Right cardiac atrium (tissue), 5 donors: Measurements from ENCODE around the gene ERMP1. TPM values are rescaled to one million over a fixed set of nuclear protein-coding genes. Genes with fewer than 3 reads are reported as not detected.

Experiments used
- ATAC-seq, 2 donors: fragments of 200-7000 bp; cut with Tn5 transposase; one replicate each; pipeline versions ENCODE4 v1.8.0 to v1.9.1; 2020; ENCODE audit warnings: moderate library complexity in 2 of 2, mild to moderate bottlenecking in 1 of 2
- DNase-seq, 3 donors: peaks; one replicate each; pipeline ENCODE4 v3.0.0-alpha.2; 2020
- H3K27ac ChIP-seq: one replicate; pipeline ENCODE4 v1.5.1; 2013; ENCODE audit warnings: mild to moderate bottlenecking, low read length, control low read depth, moderate library complexity
- H3K27me3 ChIP-seq: one replicate; pipeline ENCODE4 v1.6.1; 2013; ENCODE audit not compliant: control insufficient read depth, insufficient read depth
- H3K4me1 ChIP-seq: one replicate; pipeline ENCODE4 v1.6.1; 2013; ENCODE audit warnings: low read length; ENCODE audit not compliant: control insufficient read depth, insufficient read depth
- H3K4me3 ChIP-seq: one replicate; pipeline ENCODE4 v1.5.1; 2013; ENCODE audit warnings: low read length, control low read depth
- H3K9me3 ChIP-seq: one replicate; pipeline ENCODE4 v1.6.1; 2013; ENCODE audit warnings: low read length; ENCODE audit not compliant: control insufficient read depth
- WGBS: extraction: QIAGEN DNeasy Blood & Tissue Kit; methylation state at CpG from one replicate; pipeline ENCODE4 v1.1.7; 2013; 5-methylcytosine and 5-hydroxymethylcytosine counted together
- intact Hi-C, 4 donors: fragments of 100-400 bp; cut with DNase I; formaldehyde crosslinking; loops; one replicate each; pipeline versions ENCODE4 v1.11.0 to v1.14.0; 2022 to 2023
- polyA plus RNA-seq: library from polyadenylated mRNA; stranded (reverse); fragments of 200-250 nt; gene quantifications from one replicate; pipeline ENCODE4 v1.2.3, GENCODE V29; 2013
- total RNA-seq, 4 donors: library from RNA; stranded (reverse); fragmentation: NEBNext Ultra II Directional; extraction: Animal tissue kit (Norgen Biotek cat#: 25700); gene quantifications; one replicate each; pipeline ENCODE4 v1.2.1, GENCODE V29; 2021
- donor health status: healthy with polysubstance abuse.
- donor health status: DM: no; HTN: yes; CAD: no.
- donor health status: DM: no; HTN: no; CAD: no.
- donor health status: DM: no; HTN: yes; CAD: no; lungs with severe emphysema.
- donor health status: DM: yes; HTN: yes; CAD: no.

Gene ERMP1
- total and polyA plus RNA-seq, 5 donors, result 8.6 to 26.8 (median 20.9) TPM

DNA sequence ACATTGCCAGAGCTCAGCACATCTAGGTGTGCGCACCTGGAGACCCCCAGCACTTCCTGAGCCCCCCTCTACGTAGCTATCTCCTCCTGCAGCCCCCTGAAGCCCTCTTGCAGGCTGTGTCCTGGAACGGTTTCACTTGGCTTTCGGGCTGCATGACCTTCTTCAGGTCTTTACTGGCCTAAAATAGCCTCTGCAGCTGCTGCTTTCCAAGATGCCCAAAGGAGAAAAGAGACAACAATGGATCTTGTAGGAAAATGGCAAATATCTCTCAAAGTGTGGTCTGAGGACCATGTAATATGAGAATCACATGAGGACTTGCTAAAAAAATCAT, 6.6 kb upstream of the ERMP1 start:
- Histone ChIP-seq H3K4me1 (no peaks in the 10 kb centered on the region), H3K27ac (no peak overlapping the region), H3K27me3 (no peaks in the 10 kb centered on the region), H3K4me3 (no peak overlapping the region), H3K9me3 (no peaks in the 10 kb centered on the region)
- intact Hi-C loops, result no loop called here
- no peak for DNase-seq
- WGBS, result 80% methylated on average over 4 of the region's 4 CpGs
- ATAC-seq, result no peak

DNA sequence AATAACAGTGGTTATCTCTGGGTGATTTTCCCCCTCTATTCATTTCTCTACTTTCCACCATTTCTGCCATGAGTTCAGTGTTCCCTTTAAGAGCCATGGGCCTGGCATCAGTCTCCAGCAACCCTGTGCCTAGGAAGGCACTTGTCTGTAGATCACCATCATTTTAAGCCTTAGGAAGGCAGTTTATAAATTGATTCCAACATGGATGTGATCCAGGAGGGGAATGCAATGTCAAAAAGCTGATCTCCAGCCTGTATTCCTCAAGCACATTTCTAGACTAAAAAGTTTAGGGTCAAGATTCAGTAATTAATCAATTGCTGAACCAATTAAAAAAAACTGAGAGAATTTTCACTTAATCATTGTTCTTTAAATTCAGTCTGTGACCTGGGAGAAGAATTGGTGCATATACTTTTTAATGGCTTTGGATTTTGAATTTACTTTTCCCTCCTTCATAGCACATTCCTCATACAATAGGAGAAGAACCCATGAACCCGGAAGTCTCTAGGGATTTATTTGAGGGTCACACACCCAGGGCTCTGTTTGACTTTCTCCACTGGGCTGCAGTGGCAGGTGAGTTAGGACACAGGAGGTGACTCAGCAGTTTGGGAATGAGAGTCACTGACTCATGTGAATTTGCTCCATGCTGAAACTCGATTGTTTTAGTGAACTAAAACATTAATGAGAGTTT, 6.1 kb upstream of the ERMP1 start:
- Histone ChIP-seq H3K4me3 (no peak overlapping the region), H3K4me1 (no peaks in the 10 kb centered on the region), H3K27ac (no peak overlapping the region), H3K27me3 (no peaks in the 10 kb centered on the region), H3K9me3 (no peaks in the 10 kb centered on the region)
- ATAC-seq (peak in 1 of 2 donors; percentile 33), DNase-seq (no peak)
- 75% methylated on average over 2 of the region's 2 CpGs for WGBS
- intact Hi-C loops, result no loop called here

DNA sequence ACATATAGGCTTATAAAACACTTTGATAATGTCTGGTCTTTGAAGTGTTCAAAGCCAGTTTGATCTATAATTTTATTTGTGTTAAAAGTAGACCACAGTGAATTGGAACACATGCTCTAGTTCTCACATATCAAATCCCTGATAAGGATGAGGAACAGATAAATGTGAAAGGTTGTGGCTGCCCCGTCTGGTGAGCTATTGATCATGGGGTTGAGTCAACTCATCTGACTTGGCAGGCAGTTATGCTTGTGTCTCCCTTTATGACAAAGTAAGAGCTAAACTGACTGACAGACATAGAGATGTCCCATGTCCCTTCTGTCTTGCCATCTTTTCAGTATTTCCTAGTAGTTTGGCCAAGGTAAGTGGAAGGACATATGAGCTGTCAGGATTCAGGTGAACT, 2.9 kb upstream of the ERMP1 start:
- 95% methylated on average over 1 of the region's 1 CpG for WGBS
- Histone ChIP-seq H3K4me1 (no peaks in the 10 kb centered on the region), H3K9me3 (no peaks in the 10 kb centered on the region), H3K4me3 (no peak overlapping the region), H3K27me3 (no peaks in the 10 kb centered on the region), H3K27ac (no peak overlapping the region)
- ATAC-seq (no peak), DNase-seq (no peak)
- intact Hi-C loops, result no loop called here

DNA sequence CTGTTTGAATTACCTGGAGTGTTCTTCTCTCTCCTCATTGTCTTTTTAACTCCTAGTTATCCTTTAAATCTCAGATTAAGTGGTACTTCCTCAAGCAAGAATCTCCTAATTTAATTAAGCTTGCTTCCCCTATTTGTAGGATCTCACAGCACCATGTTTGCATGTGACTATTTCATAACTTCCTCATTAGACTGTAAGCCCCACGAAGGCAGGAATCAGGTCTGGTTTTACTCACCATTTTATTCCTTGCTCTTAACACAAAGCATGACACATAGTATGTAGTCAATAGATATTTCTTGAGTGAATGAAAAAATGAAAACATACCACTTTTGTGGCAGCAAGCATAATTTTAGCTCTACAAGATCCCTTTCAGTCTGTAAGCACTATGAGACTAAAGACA, 1.3 kb upstream of the ERMP1 start:
- DNase-seq, result no peak
- no peak overlapping the region for H3K27ac ChIP-seq
- intact Hi-C loops, result no loop called here
- no peak for ATAC-seq
- 88% methylated on average over 1 of the region's 1 CpG for WGBS
- H3K27me3 ChIP-seq, result no peaks in the 10 kb centered on the region
- H3K9me3 ChIP-seq, result no peaks in the 10 kb centered on the region
- no peaks in the 10 kb centered on the region for H3K4me1 ChIP-seq
- H3K4me3 ChIP-seq, result no peak overlapping the region

DNA sequence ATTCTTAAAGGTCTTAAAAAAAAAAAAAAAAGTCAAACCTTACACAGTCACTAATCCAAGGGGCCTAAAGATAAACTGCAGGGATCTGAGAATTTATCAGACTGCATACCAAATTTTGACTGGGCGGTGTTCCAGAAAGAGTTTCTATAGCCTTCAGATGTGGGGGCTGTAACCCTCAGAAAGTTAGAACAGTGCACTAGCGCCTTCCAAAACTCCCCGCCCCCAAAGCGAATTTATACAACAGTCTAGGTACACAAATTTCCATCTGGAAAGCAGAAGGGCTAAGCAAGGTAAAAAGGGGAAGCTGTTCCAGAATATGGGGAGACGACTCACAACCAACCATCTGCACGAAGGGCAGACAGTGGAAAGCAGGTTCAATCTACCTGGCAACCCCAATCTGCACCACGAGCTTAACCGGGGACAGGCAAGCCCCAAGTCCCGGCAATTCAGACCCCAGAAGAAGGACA, 813 bp downstream of the ERMP1 start:
- intact Hi-C loops, result no loop called here
- Histone ChIP-seq H3K27ac (no peak overlapping the region), H3K9me3 (no peaks in the 10 kb centered on the region), H3K27me3 (no peaks in the 10 kb centered on the region), H3K4me3 (peak overlapping the region; percentile 56), H3K4me1 (no peaks in the 10 kb centered on the region)
- ATAC-seq (no peak), DNase-seq (no peak)
- WGBS, result 7% methylated on average over 9 of the region's 9 CpGs

DNA sequence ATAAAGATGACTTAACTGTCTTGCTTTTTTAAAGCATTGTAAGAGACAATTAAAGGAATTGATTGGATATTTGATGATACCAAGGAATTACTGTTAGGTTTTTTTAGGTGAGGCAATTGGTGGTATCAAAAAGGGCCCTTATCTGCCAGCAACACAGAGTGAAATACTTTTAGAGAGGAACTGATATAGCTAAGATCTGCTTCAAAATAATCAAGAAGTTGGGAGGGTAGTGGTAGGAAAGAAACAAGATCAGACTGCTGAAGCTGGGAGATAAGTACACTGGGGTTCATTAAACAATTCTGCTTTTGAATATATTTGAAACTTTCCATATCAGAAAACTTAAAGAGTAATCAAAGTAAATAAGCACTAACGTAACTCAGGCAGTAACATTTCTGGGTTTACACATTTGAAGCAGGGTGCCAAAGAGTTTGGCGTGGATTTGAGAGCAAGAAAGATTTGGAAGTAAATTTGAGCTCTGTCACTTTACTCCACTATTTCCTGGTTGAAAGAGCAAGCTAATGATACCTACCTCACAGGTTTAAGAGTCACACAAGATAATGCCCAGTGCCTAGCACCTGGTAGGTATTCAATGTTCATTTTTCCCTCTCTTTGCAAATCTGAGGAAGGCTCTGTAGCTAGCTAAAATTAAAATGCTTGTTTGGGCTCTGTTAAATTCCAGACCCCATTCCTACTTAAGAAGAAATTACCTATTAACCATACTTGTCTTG, 6.9 kb downstream of the ERMP1 start:
- no peaks in the 10 kb centered on the region for H3K9me3 ChIP-seq
- H3K27me3 ChIP-seq, result no peaks in the 10 kb centered on the region
- no peaks in the 10 kb centered on the region for H3K4me1 ChIP-seq
- intact Hi-C loops, result no loop called here
- WGBS, result 87% methylated on average over 2 of the region's 2 CpGs
- no peak for DNase-seq
- no peak for ATAC-seq
- no peak overlapping the region for H3K27ac ChIP-seq
- no peak overlapping the region for H3K4me3 ChIP-seq

DNA sequence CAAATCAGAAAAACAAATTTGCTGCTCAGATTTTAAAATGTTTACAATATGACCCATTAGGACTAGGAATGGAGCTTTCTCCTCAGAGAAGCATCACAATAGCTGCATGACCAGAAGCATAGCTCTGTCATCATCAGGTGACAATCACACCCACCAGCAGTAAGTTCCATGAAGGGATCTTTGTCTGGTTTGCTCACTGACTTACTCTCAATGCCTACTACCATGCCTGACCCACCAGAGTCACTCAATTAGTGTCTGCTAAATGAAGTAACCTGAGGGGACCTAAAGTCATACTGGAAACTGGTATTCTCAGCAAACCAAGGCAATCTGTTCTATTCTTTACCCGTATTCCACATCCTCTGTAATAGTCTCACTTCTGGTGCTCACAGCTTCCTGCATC, 7.7 kb downstream of the ERMP1 start:
- WGBS, result 68% methylated on average over 1 of the region's 1 CpG
- no peak overlapping the region for H3K4me3 ChIP-seq
- ATAC-seq, result no peak
- H3K27me3 ChIP-seq, result no peaks in the 10 kb centered on the region
- H3K27ac ChIP-seq, result no peak overlapping the region
- no peak for DNase-seq
- no peaks in the 10 kb centered on the region for H3K4me1 ChIP-seq
- H3K9me3 ChIP-seq, result no peaks in the 10 kb centered on the region
- intact Hi-C loops, result no loop called here

DNA sequence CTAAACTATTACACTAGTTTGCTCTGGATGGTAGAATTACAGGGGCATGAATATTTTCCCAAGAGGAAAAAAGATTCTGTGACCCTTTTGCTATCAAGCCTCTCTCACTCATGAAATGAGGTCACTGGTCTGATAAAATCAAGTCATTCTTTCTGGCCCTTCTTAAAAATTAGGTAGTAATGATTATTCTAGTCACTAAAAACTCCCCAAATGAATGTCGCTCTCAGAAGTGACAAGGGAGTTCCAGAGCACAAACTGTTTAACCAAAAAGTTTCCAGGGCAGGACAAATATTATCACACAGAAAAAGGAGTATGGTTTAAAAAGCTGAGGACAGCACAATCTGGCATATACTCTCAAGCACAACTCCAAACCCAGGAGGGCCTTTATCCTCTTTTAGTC, 12.5 kb downstream of the ERMP1 start:
- intact Hi-C loops, result no loop called here
- WGBS, result 80% methylated on average over 1 of the region's 1 CpG
- H3K9me3 ChIP-seq, result no peaks in the 10 kb centered on the region
- no peak overlapping the region for H3K4me3 ChIP-seq
- no peaks in the 10 kb centered on the region for H3K27me3 ChIP-seq
- no peak for DNase-seq
- no peaks in the 10 kb centered on the region for H3K4me1 ChIP-seq
- no peak for ATAC-seq
- H3K27ac ChIP-seq, result no peak overlapping the region

DNA sequence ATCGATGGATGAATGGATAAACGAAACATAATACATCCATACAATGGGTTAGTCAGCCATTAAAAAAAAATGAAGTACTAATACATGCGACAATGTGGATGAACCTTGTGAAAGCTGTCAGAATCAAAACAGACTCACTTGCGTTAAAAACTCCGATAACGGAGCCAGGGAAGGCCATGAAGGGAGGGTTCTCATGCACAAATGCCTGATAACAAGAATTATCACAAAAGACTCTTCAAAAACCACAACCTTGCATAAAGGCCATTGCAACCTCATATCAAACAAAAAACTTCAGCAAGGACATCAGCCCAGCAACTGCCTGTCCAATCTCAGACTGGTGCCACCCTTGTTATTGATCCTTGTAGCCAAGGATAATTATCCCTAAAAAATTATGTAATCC, 13.7 kb downstream of the ERMP1 start:
- ATAC-seq (no peak), DNase-seq (no peak)
- Histone ChIP-seq H3K27ac (no peak overlapping the region), H3K4me3 (no peak overlapping the region), H3K4me1 (no peaks in the 10 kb centered on the region), H3K27me3 (no peaks in the 10 kb centered on the region), H3K9me3 (no peaks in the 10 kb centered on the region)
- WGBS, result 89% methylated on average over 6 of the region's 6 CpGs
- intact Hi-C loops, result no loop called here

DNA sequence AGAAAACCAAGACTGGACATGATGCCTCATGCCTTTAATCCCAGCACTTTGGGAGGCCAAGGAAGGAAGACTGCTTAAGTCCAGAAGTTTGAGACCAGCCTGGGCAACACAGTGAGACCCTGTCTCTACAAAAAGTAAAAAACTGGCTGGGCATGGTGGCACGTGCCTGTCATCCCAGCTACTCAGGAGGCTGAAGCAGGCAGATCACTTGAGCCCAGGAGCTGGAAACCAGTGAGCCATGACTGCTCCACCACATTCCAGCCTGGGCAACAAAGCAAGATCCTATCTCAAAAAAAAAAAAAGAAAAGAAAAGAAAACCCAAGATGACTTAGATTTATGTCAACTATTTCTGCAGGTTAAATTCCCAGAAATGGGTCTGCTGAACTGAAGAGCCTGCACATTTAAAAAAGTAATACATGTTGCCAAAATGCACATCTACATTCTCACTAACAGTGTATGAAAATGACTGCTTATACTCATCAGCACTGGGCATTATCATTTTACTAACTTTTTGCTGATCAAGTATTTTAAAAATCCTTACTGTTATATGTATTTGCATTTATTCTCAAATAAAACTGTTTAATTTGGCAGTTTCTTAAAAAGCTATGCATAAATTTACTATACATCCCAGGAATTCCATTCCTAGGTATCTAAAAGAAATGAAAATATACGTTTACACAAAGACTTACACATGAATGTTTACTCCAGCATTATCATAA, 14.3 kb downstream of the ERMP1 start:
- Histone ChIP-seq H3K9me3 (no peaks in the 10 kb centered on the region), H3K27ac (no peak overlapping the region), H3K4me1 (no peaks in the 10 kb centered on the region), H3K4me3 (no peak overlapping the region), H3K27me3 (no peaks in the 10 kb centered on the region)
- ATAC-seq (no peak), DNase-seq (no peak)
- intact Hi-C loops, result no loop called here
- WGBS, result 93% methylated on average over 2 of the region's 2 CpGs

DNA sequence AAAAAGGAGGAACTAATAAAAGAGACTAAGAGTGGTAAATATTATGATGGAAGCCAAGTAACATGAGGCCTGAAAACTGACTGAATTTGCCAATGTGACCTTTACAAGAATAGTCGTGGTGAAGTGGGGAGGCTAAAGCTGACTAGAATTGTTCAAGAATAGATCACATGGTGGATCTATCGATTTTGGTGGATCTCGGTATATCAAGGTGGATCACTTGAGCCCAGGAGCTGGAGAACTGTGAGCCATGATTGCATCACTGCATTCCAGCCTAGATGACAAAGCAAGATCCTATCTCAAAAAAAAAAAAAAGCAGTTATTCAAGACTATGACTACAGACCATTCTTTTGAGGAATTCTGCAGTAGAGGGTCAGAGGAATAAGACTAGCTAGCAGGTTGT, 15.1 kb downstream of the ERMP1 start:
- 95% methylated on average over 3 of the region's 3 CpGs for WGBS
- no peaks in the 10 kb centered on the region for H3K9me3 ChIP-seq
- H3K4me1 ChIP-seq, result no peaks in the 10 kb centered on the region
- H3K4me3 ChIP-seq, result no peak overlapping the region
- intact Hi-C loops, result no loop called here
- H3K27me3 ChIP-seq, result no peaks in the 10 kb centered on the region
- DNase-seq, result no peak
- H3K27ac ChIP-seq, result no peak overlapping the region
- ATAC-seq, result no peak
